ENCODE results near the gene OTOGL.

DNA sequence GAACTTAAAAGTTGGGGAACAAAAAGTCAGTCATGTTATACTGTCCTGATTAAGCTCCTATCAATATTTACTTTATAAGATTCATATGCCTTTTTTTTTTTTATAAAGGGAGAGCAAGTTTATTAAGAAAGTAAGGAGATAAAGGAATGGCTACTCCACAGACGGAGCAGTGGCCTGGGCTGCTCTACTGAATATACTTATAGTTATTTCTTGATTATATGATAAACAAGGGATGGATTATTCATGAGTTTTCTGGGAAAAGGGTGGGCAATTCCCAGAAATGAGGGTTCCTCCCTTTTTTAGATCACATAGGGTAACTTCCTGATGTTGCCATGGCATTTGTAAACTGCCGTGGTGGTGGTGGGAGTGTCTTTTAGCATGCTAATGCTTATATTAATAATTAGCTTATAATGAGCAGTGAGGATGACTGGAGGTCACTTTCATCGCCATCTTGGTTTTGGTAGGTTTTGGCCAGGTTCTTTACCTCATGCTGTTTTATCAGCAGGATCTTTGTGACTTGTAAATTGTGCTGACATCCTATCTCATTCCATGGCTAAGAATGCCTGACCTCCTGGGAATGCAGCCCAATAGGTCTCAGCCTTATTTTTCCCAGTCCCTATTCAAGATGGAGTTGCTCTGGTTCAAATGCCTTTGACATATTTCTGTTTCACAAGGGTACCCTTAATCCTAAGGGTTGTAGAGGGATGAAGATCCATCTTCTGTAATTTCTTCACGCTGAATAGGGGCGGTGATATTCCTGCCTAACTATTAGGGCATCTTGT lies 73.9 kb downstream of the OTOGL start:
- no peak for TF ChIP-seq EZH2 (IDR thresholded peaks at IDR 0.05; ENCODE audit: borderline replicate concordance, insufficient read depth, low read length, poor library complexity, severe bottlenecking)
- TF ChIP-seq, protein P1, sequence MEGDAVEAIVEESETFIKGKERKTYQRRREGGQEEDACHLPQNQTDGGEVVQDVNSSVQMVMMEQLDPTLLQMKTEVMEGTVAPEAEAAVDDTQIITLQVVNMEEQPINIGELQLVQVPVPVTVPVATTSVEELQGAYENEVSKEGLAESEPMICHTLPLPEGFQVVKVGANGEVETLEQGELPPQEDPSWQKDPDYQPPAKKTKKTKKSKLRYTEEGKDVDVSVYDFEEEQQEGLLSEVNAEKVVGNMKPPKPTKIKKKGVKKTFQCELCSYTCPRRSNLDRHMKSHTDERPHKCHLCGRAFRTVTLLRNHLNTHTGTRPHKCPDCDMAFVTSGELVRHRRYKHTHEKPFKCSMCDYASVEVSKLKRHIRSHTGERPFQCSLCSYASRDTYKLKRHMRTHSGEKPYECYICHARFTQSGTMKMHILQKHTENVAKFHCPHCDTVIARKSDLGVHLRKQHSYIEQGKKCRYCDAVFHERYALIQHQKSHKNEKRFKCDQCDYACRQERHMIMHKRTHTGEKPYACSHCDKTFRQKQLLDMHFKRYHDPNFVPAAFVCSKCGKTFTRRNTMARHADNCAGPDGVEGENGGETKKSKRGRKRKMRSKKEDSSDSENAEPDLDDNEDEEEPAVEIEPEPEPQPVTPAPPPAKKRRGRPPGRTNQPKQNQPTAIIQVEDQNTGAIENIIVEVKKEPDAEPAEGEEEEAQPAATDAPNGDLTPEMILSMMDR (IDR thresholded peaks at IDR 0.05; ENCODE audit: poor library complexity, severe bottlenecking), result no peak
- no peak for TF ChIP-seq TAF1 (IDR thresholded peaks at IDR 0.05; ENCODE audit: low read depth)
- TF ChIP-seq MXI1 (conservative IDR thresholded peaks at IDR 0.05; ENCODE audit: poor library complexity, severe bottlenecking), result no peak
- no peak for TF ChIP-seq SMC3 (conservative IDR thresholded peaks at IDR 0.05; ENCODE audit: poor library complexity)
- TF ChIP-seq POLR2AphosphoS5 (IDR thresholded peaks at IDR 0.05), result no peak
- no peak for TF ChIP-seq REST (IDR thresholded peaks at IDR 0.05; ENCODE audit: borderline replicate concordance)
- TF ChIP-seq EP300 (conservative IDR thresholded peaks at IDR 0.05; ENCODE audit: poor library complexity, severe bottlenecking), result no peak
- no peak for TF ChIP-seq RAD21 (conservative IDR thresholded peaks at IDR 0.05)

Data from neural cell (in vitro differentiated cells).